Measurements from ENCODE around the gene SLC15A4. TPM values are rescaled to one million over a fixed set of nuclear protein-coding genes. Genes with fewer than 3 reads are reported as not detected.

SLC15A4 gene
- total RNA-seq, 1 experiment from 2014 or later: 29.1 TPM

DNA sequence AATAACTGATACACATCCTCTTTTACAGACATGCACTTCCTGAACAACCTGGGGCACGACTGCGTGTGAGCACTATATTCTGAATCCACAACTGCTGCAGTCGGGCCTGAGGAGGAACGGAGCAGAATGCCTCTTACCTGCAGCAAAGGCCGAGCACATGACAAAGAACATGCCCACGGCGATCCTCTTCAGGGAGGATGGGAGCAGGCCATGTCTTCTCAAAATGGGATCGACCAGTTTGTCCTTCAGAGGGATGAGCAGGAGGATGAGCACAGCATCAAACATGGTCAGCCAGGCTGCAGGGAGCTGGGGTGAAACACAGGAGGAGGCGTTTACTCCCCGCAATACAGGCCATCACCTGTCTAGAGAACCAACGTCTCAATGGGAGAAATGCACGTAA, 15.1 kb downstream of the SLC15A4 start:
- ChIA-PET POLR2A (no interaction called here), CTCF (no interaction called here)
- H3K27ac ChIP-seq (ENCODE audit: low read length): no peak overlapping the region
- no peak for TF ChIP-seq POLR2AphosphoS5 (IDR thresholded peaks at IDR 0.05; ENCODE audit: low read depth, low read length)
- TF ChIP-seq, protein P1, sequence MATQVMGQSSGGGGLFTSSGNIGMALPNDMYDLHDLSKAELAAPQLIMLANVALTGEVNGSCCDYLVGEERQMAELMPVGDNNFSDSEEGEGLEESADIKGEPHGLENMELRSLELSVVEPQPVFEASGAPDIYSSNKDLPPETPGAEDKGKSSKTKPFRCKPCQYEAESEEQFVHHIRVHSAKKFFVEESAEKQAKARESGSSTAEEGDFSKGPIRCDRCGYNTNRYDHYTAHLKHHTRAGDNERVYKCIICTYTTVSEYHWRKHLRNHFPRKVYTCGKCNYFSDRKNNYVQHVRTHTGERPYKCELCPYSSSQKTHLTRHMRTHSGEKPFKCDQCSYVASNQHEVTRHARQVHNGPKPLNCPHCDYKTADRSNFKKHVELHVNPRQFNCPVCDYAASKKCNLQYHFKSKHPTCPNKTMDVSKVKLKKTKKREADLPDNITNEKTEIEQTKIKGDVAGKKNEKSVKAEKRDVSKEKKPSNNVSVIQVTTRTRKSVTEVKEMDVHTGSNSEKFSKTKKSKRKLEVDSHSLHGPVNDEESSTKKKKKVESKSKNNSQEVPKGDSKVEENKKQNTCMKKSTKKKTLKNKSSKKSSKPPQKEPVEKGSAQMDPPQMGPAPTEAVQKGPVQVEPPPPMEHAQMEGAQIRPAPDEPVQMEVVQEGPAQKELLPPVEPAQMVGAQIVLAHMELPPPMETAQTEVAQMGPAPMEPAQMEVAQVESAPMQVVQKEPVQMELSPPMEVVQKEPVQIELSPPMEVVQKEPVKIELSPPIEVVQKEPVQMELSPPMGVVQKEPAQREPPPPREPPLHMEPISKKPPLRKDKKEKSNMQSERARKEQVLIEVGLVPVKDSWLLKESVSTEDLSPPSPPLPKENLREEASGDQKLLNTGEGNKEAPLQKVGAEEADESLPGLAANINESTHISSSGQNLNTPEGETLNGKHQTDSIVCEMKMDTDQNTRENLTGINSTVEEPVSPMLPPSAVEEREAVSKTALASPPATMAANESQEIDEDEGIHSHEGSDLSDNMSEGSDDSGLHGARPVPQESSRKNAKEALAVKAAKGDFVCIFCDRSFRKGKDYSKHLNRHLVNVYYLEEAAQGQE (IDR thresholded peaks at IDR 0.05; ENCODE audit: insufficient read depth in 1 of 2, low read depth in 2 of 2, low read length in 1 of 2): no peak
- no peaks in the 10 kb centered on the region for H3K4me1 ChIP-seq (ENCODE audit: control insufficient read depth, insufficient read depth, low read length)
- in situ Hi-C loops (cut with HindIII; ENCODE audit: low pct_unique_long_range_greater_than_20kb, low sequenced_read_pairs) (no loop called here), intact Hi-C loops (cut with micrococcal nuclease; ENCODE audit: unreplicated experiment) (no loop called here)
- H3K36me3 ChIP-seq (ENCODE audit: control insufficient read depth, insufficient read depth, low read length): peaks cover 14% of the 10 kb centered on the region
- no peaks in the 10 kb centered on the region for H3K9me3 ChIP-seq (ENCODE audit: control insufficient read depth, insufficient read depth, low read depth, low read length)
- no peak overlapping the region for H3K4me3 ChIP-seq (ENCODE audit: low read depth in 2 of 2, low read length in 2 of 2)
- no peaks in the 10 kb centered on the region for H3K27me3 ChIP-seq (ENCODE audit: control insufficient read depth, insufficient read depth, low read length)
- ATAC-seq: no peak
- no TSS peak for BruUV-seq (replicated peaks)
- no peak for DNase-seq (ENCODE audit: low read depth, low spot score)

- Histone ChIP-seq H3K27me3 (ENCODE audit: control insufficient read depth, insufficient read depth, low read length) (no peaks in the 10 kb centered on the region), H3K4me3 (ENCODE audit: low read depth in 2 of 2, low read length in 2 of 2) (no peak overlapping the region), H3K9me3 (ENCODE audit: control insufficient read depth, insufficient read depth, low read depth, low read length) (no peaks in the 10 kb centered on the region), H3K27ac (ENCODE audit: low read length) (no peak overlapping the region), H3K4me1 (ENCODE audit: control insufficient read depth, insufficient read depth, low read length) (no peaks in the 10 kb centered on the region), H3K36me3 (ENCODE audit: control insufficient read depth, insufficient read depth, low read length) (peaks cover 14% of the 10 kb centered on the region)
- DNase-seq (ENCODE audit: low read depth, low spot score) (no peak), ATAC-seq (no peak)
- CTCF ChIA-PET: no interaction called here
- in situ Hi-C loops (cut with HindIII; ENCODE audit: low pct_unique_long_range_greater_than_20kb, low sequenced_read_pairs) (no loop called here), intact Hi-C loops (cut with micrococcal nuclease; ENCODE audit: unreplicated experiment) (no loop called here)
- POLR2A ChIA-PET: no interaction called here
- TF ChIP-seq, protein P1 (IDR thresholded peaks at IDR 0.05; ENCODE audit: insufficient read depth in 1 of 2, low read depth in 2 of 2, low read length in 1 of 2): no peak
- no peak for TF ChIP-seq POLR2AphosphoS5 (IDR thresholded peaks at IDR 0.05; ENCODE audit: low read depth, low read length)
- TF ChIP-seq CTCF (IDR thresholded peaks at IDR 0.05): no peak
- no peak for TF ChIP-seq SIN3A (IDR thresholded peaks at IDR 0.05; ENCODE audit: borderline replicate concordance, insufficient read depth, low read depth, low read length)
- no peak for TF ChIP-seq TCF7L2 (IDR thresholded peaks at IDR 0.05; ENCODE audit: low read depth, low read length)
- BruUV-seq (replicated peaks): no TSS peak
Measured at GRCh38 chr12:128807161-128807724, 16.5 kb downstream of the SLC15A4 start.

Data from Panc1 (cell line).